ENCODE measurements around the gene DERL3. TPM values are rescaled to one million over a fixed set of nuclear protein-coding genes. Genes with fewer than 3 reads are reported as not detected.

DERL3 gene
- total RNA-seq, 1 experiment from 2014 or later: 9.8 TPM

DNA sequence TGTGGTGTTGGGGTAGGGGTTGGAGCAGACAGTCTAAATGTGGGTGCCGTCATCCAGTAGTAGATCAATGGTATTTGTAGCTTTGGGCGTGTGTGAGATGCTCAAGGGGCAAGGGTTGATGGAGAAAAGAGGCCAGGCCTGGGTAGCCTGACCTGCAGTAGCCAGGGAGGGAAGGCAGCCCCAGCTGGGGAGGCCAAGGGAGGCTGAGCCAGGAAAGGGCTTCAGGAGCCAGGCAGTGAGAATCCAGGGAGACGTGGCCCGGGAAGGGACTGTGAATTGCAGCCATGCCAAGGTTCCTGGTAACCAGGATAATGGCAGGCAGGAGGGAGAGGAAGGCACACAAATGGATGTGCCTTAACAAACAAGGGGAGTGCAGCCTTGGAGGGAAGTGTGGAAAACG, 2.5 kb upstream of the DERL3 start:
- H3K23me2 ChIP-seq (ENCODE audit: insufficient read length, low read depth, low read length, poor library complexity, severe bottlenecking): peaks cover 6% of the 10 kb centered on the region
- no peak for DNase-seq
- Mint-ChIP-seq H3K4me1 (peaks cover 32 to 42% of the 10 kb centered on the region in 2 experiments), H3K27ac (no peak overlapping the region; a peak in 1 of 7 replicates), H3K4me3 (peak overlapping the region in 1 of 2 experiments; percentile 13; a peak in 2 of 5 replicates), H3K36me3 (ENCODE audit: insufficient read depth in 1 of 3, low read depth in 3 of 3) (peaks cover 0 to 2% (median 0%) of the 10 kb centered on the region in 3 experiments; a peak in 1 of 7 replicates), H3K27me3 (ENCODE audit: low read depth) (peaks cover 33% of the 10 kb centered on the region), H3K9me3 (peaks cover 0 to 3% of the 10 kb centered on the region in 2 experiments; a peak in 2 of 5 replicates)
- H3K79me1 ChIP-seq (ENCODE audit: insufficient read depth, low read depth, low read length, poor library complexity, severe bottlenecking): no peaks in the 10 kb centered on the region
- TF ChIP-seq CTCF (conservative IDR thresholded peaks at IDR 0.05): no peak
- no peaks in the 10 kb centered on the region for H4K20me1 ChIP-seq (ENCODE audit: control insufficient read depth, insufficient read depth, insufficient read length)
- no peak overlapping the region for H2BK120ac ChIP-seq (ENCODE audit: low read depth, low read length, poor library complexity, severe bottlenecking)
- H4K5ac ChIP-seq (ENCODE audit: insufficient read length, low read depth, low read length): no peak overlapping the region
- WGBS (ENCODE audit: extremely low coverage, insufficient read length, low lambda C conversion rate): no CpG with 5 or more reads among the region's 5 CpGs
- no peak overlapping the region for H2BK15ac ChIP-seq (ENCODE audit: low read depth, low read length)
- no peak overlapping the region for H2BK5ac ChIP-seq (ENCODE audit: insufficient read length, low read length)
- H3K4ac ChIP-seq (ENCODE audit: low read depth, low read length): no peak overlapping the region
- H3K56ac ChIP-seq (ENCODE audit: insufficient read length, low read depth, low read length): no peak overlapping the region
- H3K27ac ChIP-seq (ENCODE audit: insufficient read length, low read depth, low read length): no peak overlapping the region
- H3K9me3 ChIP-seq (ENCODE audit: control insufficient read depth, low read depth, low read length): no peaks in the 10 kb centered on the region
- no peak overlapping the region for H2AK5ac ChIP-seq (ENCODE audit: insufficient read length, low read length)
- no peaks in the 10 kb centered on the region for H3K79me2 ChIP-seq (ENCODE audit: insufficient read depth, low read length)
- no peak overlapping the region for H4K91ac ChIP-seq (ENCODE audit: insufficient read length, low read depth, low read length)
- no peak overlapping the region for H4K8ac ChIP-seq (replicated peaks; ENCODE audit: insufficient read length, low read depth, low read length)
- no peaks in the 10 kb centered on the region; the same call in 1 of the 2 replicates for H3K27me3 ChIP-seq (ENCODE audit: insufficient read depth, low read length)
- H3T11ph ChIP-seq (ENCODE audit: low read length): no peak overlapping the region
- H3K4me1 ChIP-seq (ENCODE audit: insufficient read depth, low read length): no peaks in the 10 kb centered on the region; the same call in 1 of the 2 replicates
- H3K23ac ChIP-seq (ENCODE audit: insufficient read length, low read depth, low read length): no peak overlapping the region
- H3K4me2 ChIP-seq (ENCODE audit: insufficient read depth, insufficient read length, low read length): no peak overlapping the region
- H2AFZ ChIP-seq (ENCODE audit: low read length): no peak overlapping the region
- H2BK20ac ChIP-seq (ENCODE audit: low read depth, low read length, poor library complexity, severe bottlenecking): no peak overlapping the region
- no peak overlapping the region for H3K18ac ChIP-seq (ENCODE audit: insufficient read length, low read depth, low read length)
- no peak overlapping the region for H3K9ac ChIP-seq (ENCODE audit: extremely low read depth, insufficient read length, low read length)
- H2BK12ac ChIP-seq (ENCODE audit: insufficient read length, low read depth, low read length): no peak overlapping the region
- H3K14ac ChIP-seq (ENCODE audit: insufficient read depth, low read length): no peak overlapping the region
